ENCODE measurements around the gene SSB.
"Not testable (repeated sequence)": the region's sequence is repeated elsewhere in the genome, so short reads cannot be mapped to it uniquely, and the experiment has no call there.

Gene SSB

DNA sequence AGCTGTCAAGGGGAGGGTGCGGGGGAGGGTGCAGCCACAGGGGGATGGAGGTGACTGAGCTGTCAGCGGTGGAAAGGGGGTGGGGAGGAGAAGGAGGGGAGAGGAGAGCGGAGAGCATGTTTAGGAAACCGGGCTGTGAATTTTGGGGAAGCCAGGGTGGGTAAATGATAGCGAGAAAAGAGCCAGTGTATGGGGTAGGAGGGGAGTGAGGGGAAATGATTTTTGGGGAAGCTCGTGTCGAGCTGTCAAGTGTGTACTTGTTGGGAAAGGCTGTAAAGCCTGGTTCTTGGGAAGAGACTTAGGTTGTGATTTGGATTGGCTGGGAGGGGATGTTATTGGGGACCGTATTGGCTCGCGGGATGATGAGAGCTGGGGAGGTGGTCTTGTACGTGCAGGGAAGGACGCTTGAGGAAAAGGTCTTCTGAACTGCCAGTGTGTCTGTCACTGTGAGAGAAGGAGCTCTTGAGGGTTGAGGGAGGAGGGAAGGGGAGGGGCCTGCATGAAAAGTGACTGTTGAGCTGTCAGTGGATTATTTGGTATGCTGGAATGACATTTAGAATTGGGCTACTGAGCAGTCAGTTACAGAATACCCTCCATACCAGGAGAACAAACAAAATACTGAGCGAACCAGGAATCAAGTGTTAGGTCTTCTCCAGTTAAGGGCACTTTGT, 29.6 kb downstream of the SSB start:
- DNase-seq (ENCODE audit: low read depth in 2 of 2): peak in 1 of 2 experiments; percentile 42

DNA sequence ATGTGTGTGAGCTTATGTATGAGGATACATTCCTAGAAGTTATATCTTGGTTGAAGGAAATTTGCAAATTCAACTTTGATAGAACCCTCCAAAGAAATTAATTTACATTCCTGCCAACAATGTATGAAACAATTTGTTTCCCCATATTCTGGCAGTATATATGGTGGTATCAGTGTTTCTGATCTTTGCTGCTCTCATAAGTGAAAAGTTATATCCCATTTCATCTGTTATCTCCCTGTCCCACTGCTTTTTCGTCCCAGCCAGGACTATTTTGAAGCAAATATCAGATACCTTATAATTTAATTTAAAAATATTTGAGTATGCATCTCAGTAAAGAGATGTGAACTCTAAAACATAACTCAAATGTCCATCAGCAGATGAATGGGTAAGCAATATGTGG, 35.7 kb downstream of the SSB start:
- no peak for DNase-seq (ENCODE audit: low read depth in 2 of 2)

DNA sequence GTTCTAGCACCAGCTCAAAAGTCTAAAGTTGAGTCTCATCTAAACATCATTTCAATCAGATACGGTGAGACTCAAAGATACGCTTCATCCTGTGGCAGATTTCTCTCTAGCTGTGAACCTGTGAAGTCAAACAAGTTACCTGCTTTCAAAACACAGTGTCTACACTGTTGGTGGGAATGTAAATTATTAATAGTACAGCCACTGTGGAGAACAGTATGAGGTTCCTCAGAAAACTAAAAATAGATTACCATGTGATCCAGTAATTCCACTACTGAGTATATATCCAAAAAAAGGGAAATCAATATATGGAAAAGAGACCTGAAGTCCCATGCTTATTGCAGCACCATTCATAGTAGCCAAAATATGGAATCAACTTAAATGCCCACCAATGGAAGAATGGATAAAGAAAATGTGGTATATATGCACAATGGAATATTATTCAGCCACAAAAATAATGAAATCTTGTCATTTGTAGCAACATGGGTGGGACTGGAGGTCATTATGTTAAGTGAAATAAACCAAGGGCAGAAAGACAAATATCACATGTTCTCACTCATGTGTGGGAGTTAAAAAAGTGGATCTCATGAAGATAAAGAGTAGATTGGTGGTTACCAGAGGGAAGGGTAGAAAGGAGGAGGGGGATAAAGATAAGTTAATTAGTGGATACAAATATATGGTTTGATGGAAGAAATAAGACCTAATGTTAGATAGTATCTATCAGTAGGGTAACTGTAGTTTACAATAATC, 40.2 kb downstream of the SSB start:
- DNase-seq (ENCODE audit: low read depth in 2 of 2): no peak

DNA sequence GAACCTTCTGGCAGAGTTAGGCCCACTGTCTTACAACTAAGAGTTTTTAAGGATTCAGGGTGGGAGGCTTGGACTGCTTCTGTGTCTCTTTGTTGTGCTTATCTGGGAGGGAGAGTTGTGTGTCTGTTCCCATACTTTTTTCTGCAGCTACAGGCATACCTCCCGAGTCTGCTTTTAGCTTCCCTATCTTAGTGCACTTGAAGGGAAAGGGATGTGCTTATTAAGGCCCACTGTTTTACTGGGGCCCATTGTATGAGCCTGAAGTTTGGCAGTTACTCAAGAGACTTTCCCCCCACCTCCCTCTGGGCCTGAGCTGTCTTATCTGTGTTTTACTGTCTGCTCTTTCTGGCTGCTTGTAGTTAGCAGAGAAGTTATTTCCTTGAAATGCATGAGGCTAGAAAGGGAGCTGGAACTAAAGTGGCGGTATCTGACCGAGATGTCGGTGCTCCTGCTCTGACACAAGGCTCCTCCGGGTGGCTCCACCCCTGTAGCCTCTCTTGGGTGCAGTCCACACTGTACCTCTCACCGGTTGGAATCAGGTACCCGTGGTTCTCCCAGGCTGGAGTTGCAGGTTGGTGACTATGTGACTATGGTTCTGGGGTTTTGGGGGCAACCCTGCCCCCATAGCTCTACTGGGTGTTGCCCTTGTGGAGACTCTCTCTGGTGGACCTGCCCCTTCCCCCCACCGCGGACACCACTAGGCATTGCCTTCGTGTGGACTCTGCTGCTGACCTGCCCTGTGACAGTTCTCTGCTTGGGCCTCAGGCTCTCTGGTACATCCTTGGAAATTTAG, 41.5 kb downstream of the SSB start:
- no peak for DNase-seq (ENCODE audit: low read depth in 2 of 2)

- DNase-seq (ENCODE audit: low read depth in 2 of 2): no peak
Measured at GRCh38 chr2:169840747-169841142, 42.1 kb downstream of the SSB start.

- not testable (repeated sequence) for DNase-seq (ENCODE audit: low read depth in 2 of 2)
Measured at GRCh38 chr2:169841625-169842024, 43.0 kb downstream of the SSB start.

DNA sequence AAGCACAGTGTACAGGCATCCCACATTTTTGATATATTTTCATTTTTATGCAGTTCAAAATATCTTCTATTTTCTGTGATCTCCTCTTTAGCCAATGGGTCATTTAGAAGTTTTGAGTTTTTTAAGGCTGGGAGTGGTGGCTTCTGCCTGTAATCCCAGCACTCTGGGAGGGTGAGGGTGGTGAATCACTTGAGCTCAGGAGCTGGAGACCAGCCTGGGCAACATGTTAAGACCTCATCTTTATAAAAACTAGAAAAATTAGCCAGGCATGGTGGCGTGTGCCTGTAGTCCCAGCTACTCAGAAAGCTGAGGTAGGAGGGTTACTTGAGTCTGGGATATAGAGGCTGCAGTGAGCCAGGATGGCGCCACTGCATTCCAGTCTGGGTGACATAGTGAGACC, 46.3 kb downstream of the SSB start:
- DNase-seq (ENCODE audit: low read depth in 2 of 2): no peak

DNA sequence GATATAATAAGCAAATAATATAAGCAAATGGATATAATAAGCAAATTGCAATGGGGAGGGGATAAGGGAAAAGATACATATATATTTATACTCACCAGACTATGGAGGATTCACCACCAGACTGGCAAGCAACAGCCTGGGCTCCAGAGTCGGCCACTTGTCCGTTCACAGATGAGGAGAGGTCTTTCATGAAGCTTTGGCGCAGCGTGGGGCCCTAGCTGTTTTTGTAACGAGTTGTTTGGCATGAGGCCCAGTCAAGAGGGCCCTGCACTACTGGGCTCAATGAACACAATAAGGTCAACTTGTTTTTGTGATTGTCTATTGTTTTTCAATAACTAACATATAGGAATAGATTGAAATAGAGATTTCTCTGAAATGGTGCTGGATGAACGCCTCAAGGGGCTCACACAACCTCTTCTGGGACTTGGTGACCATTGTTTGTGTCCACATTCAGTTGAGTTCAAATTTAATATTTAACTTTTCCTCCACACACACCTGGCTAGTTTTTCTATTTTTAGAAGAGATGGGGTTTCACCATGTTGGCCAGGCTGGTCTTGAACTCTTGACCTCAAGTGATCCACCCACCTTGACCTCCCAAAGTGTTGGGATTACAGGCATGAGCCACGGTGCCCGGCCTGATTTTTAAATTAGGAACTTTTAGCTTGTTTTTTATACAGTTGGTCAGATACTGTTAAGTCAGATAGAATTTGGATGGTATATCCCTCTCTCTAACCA, 50.5 kb downstream of the SSB start:
- not testable (repeated sequence) for DNase-seq (ENCODE audit: low read depth in 2 of 2)

GRCh38 chr2:169849710-169850109, 51.0 kb downstream of the SSB start:
- DNase-seq (ENCODE audit: low read depth in 2 of 2): no peak

DNA sequence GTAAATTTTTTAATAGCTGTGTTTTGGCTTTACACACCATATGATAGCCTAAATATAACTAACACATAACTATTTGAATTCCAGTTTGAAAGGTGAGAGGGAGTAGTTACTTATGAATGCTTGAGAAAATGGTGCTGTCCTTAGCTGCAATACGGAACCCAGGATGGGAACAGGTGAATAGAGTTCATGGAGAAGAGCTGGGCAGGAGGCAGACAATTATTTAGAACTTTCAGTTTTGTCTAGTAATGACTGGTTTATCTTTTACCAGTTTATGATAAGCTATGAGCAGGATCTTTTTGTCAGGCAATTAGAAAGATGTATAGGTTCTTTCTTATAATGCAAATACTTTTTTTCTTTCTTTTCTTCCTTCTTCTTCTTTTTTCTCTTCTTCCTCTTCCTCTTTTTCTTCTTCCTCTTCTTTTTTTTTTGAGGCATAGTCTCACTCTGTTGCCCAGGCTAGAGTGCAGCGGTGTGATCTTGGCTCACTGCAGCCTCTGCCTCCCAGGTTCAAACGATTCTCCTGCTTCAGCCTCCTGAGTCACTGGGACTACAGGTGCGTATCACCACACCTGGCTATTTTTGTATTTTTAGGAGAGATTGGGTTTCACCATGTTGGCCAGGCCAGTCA, 54.5 kb downstream of the SSB start:
- DNase-seq (ENCODE audit: low read depth in 2 of 2): no peak

GRCh38 chr2:169855281-169856258, 56.9 kb downstream of the SSB start:
- DNase-seq (ENCODE audit: low read depth in 2 of 2): not testable (repeated sequence)

- no peak for DNase-seq (ENCODE audit: low read depth in 2 of 2)
Measured at GRCh38 chr2:169859423-169859822, 60.8 kb downstream of the SSB start.

DNA sequence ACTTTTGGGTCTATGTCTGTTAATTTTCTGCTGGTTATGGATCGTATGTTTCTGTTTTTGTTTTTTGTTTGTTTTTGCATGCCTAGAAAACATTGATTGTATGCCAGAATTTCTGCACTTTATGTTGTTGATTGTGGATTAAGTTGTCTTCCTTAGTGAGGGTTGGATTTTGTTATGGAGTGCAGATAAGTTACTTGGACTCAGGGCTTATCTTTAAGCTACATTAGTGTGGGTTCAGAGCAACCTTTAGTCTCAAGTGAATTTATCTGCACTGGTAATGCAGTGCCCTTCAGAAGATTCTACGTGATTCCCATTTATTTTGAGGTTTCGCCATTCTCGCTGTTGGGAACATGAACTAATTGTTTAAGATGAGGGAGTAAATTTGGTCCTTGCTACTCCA, 61.5 kb downstream of the SSB start:
- DNase-seq (ENCODE audit: low read depth in 2 of 2): no peak
